Mucosa of descending colon (tissue), 3 donors: ENCODE measurements around the gene TMEM54. TPM values are rescaled to one million over a fixed set of nuclear protein-coding genes. Genes with fewer than 3 reads are reported as not detected.

ENCODE experiments used
- ATAC-seq: fragments of 200-7000 bp; cut with Tn5 transposase; one replicate; pipeline ENCODE4 v1.9.1; 2020; ENCODE audit warnings: mild to moderate bottlenecking, moderate library complexity
- DNase-seq, 3 donors: peaks; one replicate each; pipeline ENCODE4 v3.0.0-alpha.2; 2020
- H3K36me3 ChIP-seq: fragments of 200-600 bp; one replicate; pipeline ENCODE4 v1.8.0; 2021; ENCODE audit warnings: low read depth, mild to moderate bottlenecking
- H3K4me1 ChIP-seq: fragments of 200-600 bp; one replicate; pipeline ENCODE4 v1.8.0; 2021; ENCODE audit warnings: low read depth, mild to moderate bottlenecking
- H3K4me3 ChIP-seq: fragments of 200-600 bp; one replicate; pipeline ENCODE4 v1.8.0; 2021; ENCODE audit warnings: mild to moderate bottlenecking
- H3K9me3 ChIP-seq: fragments of 200-600 bp; one replicate; pipeline ENCODE4 v1.8.0; 2021; ENCODE audit warnings: mild to moderate bottlenecking
- CTCF ChIP-seq: fragments of 200-600 bp; IDR thresholded peaks from one replicate; pipeline ENCODE4 v1.8.0; 2022; ENCODE audit warnings: antibody characterized with exemption, mild to moderate bottlenecking
- intact Hi-C, 2 donors: fragments of 100-400 bp; cut with DNase I in 1 of 2; cut with micrococcal nuclease in 1 of 2; formaldehyde crosslinking; loops; one replicate each; pipeline versions ENCODE4 v1.11.0 to v1.11.1; 2022; cut with DNase I, micrococcal nuclease
- total RNA-seq, 3 donors: library from RNA; stranded (reverse); fragmentation: NEBNext Ultra II Directional in 2 of 3; extraction: Animal tissue kit (Norgen Biotek cat#: 25700) in 2 of 3; gene quantifications; one replicate each; pipeline versions ENCODE4 v1.2.1 to v1.2.4, GENCODE V29; 2021 to 2023
- donor health status: DM: no; HTN: no; CAD: no; lungs with moderate emphysema.
- donor health status: DM: no; HTN: no; CAD: no.
- donor health status: DM: no; HTN: yes; CAD: no.

TMEM54 gene
- total RNA-seq, 3 donors from 2014 or later = 426 to 995 (median 483) TPM

DNA sequence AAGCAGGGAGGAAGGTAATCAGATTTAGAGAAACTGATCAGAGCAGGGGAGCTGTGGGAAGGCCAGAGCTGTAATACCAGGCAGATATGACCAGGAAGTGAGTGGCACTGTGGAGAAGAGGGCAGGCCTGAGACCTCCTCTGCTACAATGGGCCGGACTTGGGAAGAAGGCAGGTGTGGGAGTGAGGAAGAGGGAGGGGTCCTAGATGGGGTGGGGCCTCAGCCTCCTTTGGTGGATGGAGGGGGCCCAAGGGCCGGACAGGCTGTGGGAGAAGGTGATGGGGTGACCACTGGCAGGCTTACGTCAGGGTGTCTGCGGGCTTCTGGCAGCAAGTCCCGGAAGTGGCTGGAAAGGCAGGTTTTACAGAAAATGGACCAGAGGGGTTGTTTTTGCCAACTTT is 19.9 kb downstream of the TMEM54 start:
- no peak for TF ChIP-seq CTCF
- ATAC-seq (peak; percentile 25), DNase-seq (no peak)
- Histone ChIP-seq H3K4me1 (peaks cover 5% of the 10 kb centered on the region), H3K9me3 (no peaks in the 10 kb centered on the region), H3K36me3 (no peaks in the 10 kb centered on the region), H3K4me3 (no peak overlapping the region)
- intact Hi-C loops = no loop called here

GRCh38 chr1:32878637-32879041 is 22.6 kb downstream of the TMEM54 start:
- no peaks in the 10 kb centered on the region for H3K4me1 ChIP-seq
- no peak for TF ChIP-seq CTCF
- no peaks in the 10 kb centered on the region for H3K36me3 ChIP-seq
- intact Hi-C loops = no loop called here
- H3K9me3 ChIP-seq = no peaks in the 10 kb centered on the region
- DNase-seq = no peak
- ATAC-seq = no peak
- no peak overlapping the region for H3K4me3 ChIP-seq

DNA sequence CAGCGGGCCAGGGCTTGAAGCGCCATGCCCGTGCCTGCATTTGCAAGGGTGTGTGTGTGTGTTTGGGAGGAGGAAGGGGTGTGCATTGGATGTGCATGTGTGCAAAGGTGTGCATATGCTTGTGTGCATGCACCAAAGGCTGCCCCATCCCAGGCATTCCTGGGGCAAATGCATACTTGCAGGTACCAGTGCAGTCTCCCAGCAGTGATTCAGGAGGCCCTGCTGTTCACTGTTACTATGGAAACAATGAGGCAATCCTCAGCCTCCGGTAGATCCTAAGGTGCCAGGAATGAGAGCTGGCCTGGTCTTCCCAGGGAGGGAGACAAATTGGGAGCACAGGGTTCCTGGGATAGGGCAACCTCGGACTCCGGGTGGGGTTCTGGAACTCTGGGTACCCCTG is 23.0 kb downstream of the TMEM54 start:
- Histone ChIP-seq H3K36me3 (no peaks in the 10 kb centered on the region), H3K9me3 (no peaks in the 10 kb centered on the region), H3K4me3 (no peak overlapping the region), H3K4me1 (no peaks in the 10 kb centered on the region)
- ATAC-seq = no peak
- intact Hi-C loops = no loop called here
- DNase-seq = no peak
- no peak for TF ChIP-seq CTCF

DNA sequence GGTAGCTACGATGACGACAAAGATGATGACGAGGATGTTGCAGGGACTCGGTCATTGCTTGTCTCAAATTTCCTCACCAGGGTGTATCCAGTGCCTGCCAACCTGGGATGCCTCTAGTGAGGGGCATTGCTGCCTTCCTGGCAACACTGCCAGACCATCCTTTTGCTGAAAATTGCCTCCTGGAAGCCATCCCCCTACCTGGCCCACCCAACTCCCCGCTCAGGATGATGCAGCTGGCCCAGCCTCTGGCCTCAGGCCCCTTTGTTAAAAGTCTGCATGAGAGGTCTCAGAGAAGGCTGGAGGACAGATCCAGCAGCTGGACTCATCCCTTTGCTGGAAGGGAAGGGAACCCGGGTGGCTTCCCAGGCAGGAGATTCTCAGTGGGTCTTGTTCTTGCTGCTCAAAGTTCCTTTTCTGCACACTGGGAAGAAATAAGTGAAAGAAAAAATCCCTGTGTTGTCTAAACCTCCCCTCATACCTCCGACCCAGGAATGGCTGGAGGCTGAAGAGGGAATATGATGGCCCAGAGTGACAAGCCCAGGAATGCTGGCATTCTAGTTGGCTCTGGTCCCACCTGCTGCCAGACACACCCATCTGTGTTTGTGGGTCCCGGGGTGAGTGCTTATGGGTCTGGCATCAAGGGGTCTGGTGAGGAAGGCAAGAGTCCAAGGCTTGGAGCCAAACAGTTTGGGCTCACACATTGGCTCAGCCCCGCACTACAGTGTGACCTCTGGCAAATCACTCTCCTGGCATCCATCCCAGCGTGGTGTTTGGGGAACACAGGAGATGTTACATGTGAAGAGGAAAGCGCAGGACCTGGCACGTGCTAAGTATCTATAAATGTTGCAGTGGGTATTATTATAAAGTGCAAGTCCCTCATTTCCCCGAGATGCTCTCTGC is 23.7 kb downstream of the TMEM54 start:
- Histone ChIP-seq H3K9me3 (no peaks in the 10 kb centered on the region), H3K4me3 (no peak overlapping the region), H3K4me1 (no peaks in the 10 kb centered on the region), H3K36me3 (no peaks in the 10 kb centered on the region)
- no peak for ATAC-seq
- no peak for TF ChIP-seq CTCF
- intact Hi-C loops = no loop called here
- DNase-seq = no peak

DNA sequence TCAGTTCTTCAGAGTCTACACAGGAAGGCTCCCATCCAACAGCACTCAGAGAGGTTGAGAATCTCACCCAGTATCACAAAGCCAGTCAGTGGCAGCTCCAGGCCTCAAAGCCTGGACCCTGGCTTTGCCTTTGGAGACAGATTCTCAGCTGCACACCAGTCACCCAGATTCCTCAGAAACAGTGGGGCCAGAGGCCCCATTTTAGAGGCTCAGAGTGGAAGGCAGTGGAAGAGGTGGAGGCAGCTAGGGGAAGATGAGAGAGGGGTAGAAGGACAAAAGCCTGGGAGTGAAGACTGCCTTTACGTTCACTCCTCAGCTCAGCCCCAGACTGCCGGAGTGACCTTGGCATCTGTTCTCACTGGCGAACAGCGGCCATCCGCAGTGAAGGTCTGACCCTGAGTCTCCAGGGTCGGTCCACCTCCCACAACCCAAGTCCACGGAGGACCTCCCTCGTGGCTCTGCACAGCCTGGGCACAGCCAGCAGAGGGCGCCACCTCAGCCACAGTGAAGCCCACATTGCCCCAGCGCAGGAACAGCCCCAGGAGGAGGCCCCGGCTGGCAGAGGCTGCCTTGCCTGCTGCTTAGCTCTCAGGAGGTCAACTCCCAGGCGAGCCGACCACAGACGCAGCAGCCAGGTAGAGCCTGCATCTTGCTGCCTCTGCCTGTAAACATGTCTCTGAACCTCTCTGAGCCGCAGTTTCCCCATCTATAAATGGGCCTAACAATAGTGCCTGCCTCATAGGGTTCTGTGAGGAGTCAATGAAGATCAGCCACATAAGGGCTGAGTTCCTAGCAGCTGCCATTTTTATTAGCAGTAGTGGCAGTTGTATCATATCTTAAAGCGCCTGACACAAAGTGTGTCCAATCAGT is 24.6 kb downstream of the TMEM54 start:
- Histone ChIP-seq H3K4me3 (no peak overlapping the region), H3K9me3 (no peaks in the 10 kb centered on the region), H3K36me3 (no peaks in the 10 kb centered on the region), H3K4me1 (no peaks in the 10 kb centered on the region)
- TF ChIP-seq CTCF = peak; percentile 91
- intact Hi-C loops = no loop called here
- DNase-seq (peak in 2 of 3 donors; percentile 77 to 81), ATAC-seq (peak; percentile 86)
